Activated T-cell treated with anti-CD3 and anti-CD28 coated beads, Interleukin-2, amount 50 U/mL, for 1 hour (primary cell): ENCODE results near the gene TNRC18.

Source experiments
- DNase-seq: peaks from one replicate; pipeline ENCODE4 v3.0.0-alpha.2; 2020

The TNRC18 gene

DNA sequence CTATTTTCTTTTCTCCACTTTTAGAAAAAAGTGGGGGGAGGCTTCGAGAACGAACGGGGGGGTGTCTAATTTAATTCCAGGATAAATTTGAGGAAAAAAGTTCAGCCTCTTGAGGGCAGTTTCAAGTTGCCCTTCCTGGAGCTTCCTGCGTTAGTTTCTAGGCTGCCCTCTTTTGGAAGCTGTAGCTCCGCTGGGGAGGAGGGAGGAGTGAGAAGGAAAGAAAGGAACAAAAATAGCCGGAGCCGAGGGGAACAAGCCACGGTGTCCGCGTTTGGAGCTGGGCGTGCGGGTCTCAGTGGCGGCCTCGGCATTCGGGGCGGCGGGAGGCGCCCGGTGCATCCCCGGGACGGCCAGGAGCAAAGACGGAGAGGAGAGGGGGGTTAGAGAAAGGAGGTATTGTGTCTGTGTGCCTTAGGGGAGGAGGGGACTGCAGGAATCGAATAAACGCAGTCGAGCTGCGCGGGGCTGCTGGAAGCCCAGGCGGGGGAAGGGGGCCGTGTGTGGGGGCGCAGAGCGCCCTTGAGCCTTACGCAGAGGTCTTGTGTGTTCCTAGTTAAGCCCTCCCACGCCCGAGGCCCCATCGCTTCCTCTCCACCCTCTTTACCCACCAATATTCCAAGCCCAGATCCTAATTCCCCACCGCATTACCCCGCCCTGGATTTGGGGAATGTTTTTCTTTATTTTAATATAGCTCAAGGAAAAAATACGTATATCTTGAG is 2.0 kb upstream of the TNRC18 start:
- DNase-seq: peak; percentile 24

- peak; percentile 24 for DNase-seq
These were observed 1.3 kb upstream of the TNRC18 start for GRCh38 chr7:5424749-5425506.

DNA sequence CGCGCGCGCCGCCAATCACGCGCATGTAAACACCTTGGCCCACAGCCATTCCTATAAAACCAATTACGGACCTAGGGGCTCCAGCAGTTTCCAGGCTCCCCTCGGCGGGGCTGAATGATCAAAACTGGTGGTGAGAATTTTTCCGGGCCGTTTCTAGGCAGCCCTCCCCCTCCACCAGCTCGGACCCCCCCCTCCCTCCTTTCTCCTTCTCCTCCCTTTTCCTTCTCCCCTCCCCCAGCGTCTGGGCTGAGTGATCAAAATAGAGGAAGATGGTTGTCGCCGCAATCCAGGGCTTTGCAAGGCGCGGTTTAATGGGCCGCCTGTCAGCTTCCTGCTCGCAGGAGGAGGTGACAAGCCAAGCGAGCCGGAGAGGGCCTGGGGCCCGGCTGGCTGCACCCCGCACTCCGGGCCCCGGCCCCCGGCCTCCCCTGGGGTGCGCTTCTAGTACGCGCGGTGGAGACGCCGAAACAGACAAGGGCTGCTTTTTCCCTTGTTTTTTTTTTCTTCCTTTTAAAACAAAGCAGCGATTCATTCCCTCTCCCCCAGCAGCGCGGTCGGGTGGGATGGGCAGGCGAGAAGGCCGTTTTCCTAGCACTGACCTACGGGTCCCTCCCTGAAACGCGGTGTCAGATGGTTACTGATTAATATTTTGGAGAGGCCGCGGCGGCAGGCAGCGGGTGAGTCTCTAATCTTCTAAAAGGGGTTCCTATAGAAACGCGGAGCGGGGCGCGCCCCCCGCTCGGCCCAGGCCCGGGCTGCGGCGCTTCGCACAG is 528 bp upstream of the TNRC18 start:
- peak; percentile 56 for DNase-seq

- DNase-seq: peak; percentile 39
These were observed 983 bp downstream of the TNRC18 start for GRCh38 chr7:5422396-5423305.

DNA sequence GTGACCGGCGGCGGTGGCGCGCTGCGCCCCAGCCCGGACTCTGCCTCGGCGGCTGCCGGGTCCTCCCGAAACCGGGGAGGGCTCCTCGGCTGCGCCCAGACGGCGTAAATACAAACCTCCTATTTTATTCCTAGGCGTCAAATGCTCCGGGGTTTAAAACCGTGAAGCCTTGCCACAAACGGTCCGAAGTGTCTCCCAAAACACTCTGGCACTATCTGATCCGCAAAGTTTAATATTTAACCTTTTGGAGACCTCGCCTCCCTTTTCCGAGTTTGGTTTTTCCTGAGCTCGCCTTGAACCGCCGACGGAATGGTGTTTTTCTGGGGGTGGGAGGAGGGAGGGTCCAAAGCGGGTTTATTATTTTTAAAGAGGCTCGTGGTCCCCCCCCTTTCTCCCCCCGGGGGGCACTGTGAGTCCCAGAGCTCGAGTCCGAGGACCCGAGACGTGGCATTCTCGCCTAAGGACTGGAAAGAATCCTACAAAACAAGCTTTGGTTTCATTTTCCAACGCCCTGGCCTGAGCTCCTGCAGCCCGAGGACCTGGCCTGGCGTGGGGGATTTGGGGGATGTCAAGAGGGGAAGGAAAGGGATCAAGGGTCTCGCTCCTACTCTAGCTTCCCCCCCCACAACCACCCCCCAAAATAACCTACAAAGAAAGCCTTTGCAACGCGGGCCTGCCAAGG is 1.8 kb downstream of the TNRC18 start:
- peak; percentile 46 for DNase-seq

DNA sequence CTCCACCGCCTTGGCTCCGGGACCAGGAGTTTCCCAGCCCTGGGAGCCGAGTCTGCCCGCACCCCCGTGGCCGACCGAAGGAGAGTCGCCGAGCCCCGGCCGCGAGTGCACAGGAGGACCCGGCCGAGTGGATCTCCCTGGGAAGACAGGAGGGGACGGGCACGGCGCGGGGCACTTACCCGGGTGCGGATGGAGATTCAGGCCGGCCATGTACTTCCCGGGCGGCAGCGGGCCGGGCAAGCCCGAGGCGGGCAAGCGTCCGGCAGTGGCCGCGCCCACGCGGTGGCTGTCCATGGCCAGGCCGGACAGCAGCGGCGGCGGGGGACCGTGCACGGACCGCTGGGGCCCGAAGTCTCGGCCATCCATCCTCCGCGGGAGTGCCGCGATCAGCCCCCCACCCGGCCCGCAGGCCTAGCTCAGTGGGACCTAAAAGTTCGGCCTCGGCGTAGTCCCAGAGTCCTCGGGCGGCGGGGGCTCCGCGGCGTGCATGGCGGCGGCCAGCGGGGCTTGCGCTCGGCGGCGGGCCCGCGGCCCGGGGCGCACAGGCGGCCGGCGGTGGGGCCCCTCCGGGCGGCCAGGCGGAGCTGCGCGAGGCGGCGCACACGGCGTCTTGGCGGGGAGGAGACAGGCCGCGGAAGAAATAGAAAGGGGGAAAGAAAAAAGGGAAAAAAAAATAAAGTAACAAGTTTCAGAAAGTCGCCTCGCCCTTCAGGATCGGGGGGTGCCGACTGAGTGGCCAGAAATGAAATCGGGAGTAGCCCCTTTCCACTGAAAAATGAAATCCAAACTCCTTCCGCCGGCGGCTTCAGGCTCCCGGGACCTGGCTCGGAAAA is 2.5 kb downstream of the TNRC18 start:
- peak; percentile 46 for DNase-seq

DNA sequence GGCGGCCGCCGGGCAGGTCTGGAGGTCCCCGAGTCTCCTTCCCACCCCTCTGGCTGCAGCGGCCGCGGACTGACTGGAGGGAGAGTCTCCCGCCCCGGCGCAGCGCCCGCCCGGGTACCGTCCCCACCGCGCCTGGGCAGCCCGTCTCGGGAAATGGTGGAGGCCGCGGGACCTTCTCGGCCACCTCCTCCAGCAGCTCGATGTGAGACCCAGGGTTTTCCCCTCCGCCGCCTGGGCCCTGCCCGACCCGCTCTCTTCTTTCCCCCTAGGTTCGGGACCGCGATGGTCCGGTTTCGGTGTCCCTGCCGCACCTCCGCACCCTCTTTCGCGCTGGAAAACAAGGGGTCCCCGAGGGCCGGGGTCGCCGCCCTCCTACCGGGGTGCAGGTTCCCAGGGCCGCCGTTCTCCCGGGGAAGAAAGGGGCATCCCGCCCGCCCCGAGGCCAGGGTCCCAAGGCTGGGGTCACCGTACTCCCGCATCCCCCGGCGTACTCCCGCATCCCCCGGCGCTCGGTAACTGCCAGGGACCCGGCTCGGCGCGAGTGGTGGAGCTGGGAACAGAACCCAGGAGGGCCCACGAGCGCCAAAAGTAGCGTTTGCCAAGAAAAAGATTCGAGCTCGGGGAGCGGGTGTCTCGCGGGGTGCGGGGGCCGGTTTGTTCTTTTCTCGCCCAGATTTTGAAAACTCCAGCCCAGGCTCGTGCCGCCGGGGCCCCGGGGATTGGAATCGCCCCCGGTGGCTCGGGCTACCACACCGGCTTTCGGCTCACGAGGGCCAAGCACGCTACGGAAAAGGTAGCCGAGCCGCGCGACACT is 3.4 kb downstream of the TNRC18 start:
- DNase-seq: peak; percentile 53

DNA sequence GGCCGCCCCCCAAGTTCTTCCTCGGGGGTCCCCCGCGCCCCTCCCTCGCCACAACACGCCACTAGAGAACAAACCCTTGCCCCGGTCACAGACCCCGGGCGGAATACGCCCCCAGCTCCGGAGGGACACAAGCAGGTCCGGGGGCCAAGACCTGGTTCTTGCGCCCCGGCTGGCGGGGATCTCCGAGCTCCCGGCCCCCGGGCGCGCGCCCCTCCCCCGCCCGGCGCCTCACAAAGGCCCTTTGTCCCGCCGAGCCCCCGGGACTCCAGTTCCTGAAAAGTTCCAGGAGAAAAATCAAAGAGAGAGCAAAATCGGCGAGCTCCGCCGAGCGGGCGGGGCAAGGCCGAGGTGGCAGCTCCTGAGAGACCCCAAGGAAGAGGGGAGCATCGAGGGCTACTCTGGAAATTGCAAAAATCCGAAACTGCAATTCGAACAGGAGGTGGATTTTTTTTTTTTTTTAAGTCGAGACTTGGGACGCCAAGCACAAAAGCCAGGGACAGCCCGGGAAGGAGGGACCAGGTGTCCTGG is 4.0 kb downstream of the TNRC18 start:
- DNase-seq: peak; percentile 45

- DNase-seq: no peak
These were observed 5.4 kb downstream of the TNRC18 start for GRCh38 chr7:5418285-5418582.

GRCh38 chr7:5417106-5418071 is 6.2 kb downstream of the TNRC18 start:
- no peak for DNase-seq

DNA sequence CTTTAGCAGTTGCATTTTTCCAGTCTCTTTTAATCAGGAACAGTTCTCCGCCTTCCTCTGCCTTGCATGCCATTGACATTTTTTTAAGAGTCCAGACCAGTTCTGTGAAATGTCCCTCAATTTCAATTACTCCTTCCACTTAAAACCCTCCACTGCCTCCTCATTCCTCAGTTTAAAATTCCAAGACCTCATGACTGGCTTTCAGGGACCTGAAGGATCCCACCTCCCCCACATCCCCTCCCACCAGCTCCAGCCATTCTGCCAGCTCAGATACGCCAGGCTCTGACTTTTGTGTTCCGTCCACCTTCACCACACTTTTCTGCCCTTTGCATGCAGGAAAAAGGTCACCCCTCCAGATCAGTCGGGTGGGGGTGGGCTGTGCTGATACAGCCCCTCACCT is 8.7 kb downstream of the TNRC18 start:
- DNase-seq: no peak

DNA sequence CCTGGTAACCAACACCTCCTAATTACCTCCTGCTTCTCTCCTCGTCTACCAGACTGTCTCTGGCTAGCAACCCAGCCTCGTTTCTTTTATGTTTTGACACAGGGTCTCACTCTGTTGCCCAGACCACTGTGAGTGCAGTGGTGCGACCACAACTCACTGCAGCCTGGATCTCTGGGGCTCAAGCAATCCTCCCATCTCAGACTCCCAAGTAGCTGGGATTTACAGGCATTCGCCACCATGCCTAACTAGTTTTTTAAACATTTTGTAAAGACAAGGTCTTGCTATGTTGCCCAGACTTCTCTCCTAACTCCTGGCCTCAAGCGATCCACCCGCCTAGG is 10.2 kb downstream of the TNRC18 start:
- DNase-seq: no peak

GRCh38 chr7:5408777-5409176 is 14.9 kb downstream of the TNRC18 start:
- DNase-seq: no peak

- no peak for DNase-seq
These were observed 16.4 kb downstream of the TNRC18 start for GRCh38 chr7:5406957-5407945.

DNA sequence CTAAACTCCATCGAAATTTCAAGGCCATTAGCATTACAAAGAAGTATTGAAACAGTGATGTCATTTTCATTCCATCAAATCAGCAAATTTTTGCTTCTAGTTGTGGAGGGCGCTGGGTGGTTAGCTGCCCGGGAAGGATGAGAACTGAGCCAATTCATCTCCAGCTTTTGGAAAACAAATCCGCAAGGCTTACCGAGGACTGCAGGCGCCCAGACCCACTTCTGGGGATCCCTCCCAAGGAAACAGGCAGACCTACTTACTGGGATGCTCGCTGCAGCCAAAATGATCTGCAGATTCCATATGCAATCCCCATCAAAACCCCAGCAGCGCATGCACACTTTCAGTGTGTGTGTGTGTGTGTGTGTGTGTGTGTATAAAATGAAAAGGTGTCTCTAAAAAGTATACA is 19.2 kb downstream of the TNRC18 start:
- DNase-seq: no peak

DNA sequence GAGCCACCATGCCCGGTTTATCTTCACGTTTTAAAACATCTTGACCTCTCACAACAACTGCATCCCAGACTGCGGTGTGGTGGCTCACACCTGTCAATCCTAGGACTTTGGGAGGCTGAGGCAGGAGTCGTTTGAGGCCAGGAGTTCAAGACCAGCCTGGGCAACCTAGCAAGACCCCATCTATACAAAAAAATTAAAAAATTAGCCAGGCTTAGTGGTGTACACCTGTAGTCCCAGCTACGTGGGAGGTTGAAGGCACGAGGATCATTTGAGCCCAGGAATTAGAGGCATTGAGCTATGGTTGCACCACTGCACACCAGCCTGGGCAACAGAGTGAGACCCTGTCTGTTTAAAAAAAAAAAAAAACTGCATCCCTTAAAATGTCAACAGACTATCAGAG is 20.2 kb downstream of the TNRC18 start:
- DNase-seq: no peak

GRCh38 chr7:5397736-5398135 is 25.9 kb downstream of the TNRC18 start:
- DNase-seq: no peak
